GDM1 (cell line): ENCODE results near the gene MTOR.
"Not testable (repeated sequence)": the region's sequence is repeated elsewhere in the genome, so short reads cannot be mapped to it uniquely, and the experiment has no call there.

Experiments used
- DNase-seq: peaks from one replicate; lab custom pipeline; 2025; lab: John Stamatoyannopoulos, UW

Gene MTOR

DNA sequence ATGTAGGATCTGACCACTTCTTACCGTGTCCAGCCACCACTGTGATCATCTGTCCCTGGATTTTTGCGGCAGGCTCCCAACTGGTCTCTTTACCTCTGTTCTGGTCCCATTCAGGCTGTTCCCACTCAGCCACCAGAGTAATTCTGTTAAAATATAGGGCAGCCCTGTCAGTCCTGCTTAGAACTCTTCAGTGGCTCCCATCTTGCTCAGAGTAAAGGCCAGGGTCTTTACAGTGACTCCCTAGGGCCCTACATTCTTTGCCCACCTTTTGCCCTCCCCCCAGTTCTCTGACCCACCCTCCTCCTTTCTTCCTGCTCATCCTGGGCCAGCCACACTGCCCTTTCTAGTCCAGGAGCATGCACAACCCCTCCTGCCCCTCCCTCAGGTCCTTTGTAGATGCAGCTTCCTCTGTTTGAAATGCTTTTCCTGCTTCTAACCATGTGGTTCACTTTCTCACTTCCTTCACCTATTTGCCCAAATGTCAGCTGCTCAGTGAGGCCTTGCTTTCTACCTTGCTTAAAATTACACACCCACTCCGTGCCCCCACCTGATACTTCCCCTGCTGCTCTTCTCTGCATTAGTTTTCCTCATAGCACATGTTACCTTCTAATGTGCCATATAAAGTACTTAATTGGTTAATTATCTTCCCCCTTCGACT lies 18.5 kb upstream of the MTOR start:
- DNase-seq, result peak; percentile 12

DNA sequence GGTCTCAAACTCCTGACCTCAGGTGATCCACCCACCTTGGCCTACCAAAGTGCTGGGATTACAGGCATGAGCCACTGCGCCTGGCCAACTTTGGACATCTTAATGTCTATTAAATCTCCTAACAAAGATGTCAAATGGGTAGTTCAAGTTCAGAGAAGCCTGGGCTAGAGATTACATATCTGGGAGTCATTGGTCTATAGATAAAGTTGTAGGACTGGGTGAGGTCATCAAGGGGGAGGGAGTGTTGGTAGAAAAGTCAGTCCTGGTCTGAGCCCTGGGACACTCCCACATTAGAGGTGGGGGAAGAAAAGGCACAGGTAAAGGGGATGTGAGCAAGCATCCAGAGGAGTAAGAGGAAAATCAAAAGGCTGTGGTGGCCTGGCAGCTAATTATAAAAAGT lies 17.3 kb upstream of the MTOR start:
- DNase-seq, result no peak

DNA sequence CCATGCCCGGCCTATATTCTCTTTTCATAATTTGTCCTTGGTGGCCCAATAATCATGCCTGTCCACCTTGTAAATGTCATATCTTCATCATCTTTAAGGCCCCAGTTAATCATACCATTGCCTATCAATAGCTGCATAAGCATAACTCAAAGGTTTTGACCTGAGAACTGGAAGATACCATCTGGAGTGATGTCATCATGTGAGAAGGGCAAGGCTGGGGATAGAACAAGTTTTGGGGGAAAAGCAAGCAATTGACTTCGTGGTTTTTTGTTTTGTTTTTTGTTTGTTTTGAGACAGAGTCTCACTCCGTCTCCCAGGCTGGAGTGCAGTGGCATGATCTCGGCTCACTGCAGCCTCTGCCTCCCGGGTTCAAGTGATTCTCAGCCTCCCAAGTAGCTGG lies 16.8 kb upstream of the MTOR start:
- DNase-seq, result no peak

DNA sequence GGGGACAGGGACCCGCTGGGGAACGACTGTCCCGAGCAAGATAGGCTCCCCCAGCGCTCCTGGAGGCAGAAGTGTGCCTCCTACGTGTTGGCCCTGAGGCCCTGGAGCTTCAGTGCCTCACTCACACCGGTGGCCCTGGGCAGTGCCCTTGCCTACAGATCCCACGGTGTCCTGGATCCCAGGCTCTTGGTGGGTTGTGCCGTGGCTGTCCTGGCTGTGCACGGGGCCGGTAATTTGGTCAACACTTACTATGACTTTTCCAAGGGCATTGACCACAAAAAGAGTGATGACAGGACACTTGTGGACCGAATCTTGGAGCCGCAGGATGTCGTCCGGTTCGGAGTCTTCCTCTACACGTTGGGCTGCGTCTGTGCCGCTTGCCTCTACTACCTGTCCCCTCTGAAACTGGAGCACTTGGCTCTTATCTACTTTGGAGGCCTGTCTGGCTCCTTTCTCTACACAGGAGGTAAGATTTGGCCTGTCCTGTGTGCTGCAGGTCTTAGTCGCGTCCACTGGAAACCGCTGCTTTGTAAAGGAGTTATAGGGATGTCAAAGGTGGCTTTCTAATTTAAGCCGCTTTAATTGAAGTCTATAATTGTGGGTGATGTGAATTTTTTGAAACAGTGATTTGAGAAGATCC lies 11.4 kb upstream of the MTOR start:
- no peak for DNase-seq

DNA sequence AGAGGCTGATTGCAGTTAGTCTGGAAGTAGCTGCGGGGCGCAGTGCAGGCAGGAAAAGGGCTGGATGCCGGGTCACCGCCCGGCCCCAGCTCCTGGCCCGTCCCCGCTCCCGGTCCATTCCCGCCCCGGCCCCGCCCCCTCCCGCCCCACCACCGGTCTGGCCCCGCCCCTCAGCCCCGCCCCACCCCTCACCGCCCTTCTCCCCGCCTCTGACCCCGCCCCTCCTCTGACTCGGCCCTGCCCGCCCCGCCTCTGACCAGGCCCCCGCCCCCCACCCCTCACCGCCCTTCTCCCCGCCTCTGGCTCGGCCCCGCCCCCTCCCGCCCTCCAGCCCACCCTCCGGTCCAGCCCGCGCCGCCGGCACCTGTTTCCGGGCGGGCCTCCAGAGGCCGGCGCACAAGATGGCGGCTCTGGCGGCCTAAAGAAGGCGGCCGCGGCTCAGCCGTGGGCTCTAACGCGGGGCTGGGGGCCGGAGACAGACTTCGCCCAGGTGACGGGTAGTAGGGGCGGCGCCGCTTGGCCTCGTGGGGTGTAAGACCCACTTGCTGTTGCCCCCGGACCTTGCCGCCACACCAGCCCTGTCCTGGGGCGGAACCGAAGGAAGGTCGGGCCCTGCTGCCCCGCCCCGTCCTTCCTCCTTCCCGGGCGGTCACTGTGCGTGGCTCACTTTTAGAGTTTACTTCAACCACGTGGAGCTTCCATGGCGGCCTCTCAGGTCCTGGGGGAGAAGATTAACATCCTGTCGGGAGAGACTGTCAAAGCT lies 10.7 kb upstream of the MTOR start, which contains the start of gene UBIAD1:
Gene UBIAD1, plus strand, starts transcription at position 367 of the 763 bp plus-strand sequence. Its CDS starts 334 bp downstream, at position 701.
- DNase-seq, result peak; percentile 77

DNA sequence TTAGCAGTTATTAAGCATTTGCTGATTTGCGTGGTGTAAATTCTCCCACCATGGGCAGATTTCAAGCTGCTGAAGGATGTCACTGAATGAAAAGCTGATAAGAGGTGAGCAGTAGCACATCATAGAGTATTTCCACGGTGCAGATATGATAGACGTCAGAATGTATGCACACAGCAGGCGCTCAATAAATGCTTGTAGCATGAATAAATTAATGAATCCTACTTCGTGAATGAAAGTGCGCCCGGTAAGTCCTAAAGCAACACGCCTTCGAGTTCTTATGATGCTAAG lies 10.1 kb upstream of the MTOR start:
- no peak for DNase-seq

DNA sequence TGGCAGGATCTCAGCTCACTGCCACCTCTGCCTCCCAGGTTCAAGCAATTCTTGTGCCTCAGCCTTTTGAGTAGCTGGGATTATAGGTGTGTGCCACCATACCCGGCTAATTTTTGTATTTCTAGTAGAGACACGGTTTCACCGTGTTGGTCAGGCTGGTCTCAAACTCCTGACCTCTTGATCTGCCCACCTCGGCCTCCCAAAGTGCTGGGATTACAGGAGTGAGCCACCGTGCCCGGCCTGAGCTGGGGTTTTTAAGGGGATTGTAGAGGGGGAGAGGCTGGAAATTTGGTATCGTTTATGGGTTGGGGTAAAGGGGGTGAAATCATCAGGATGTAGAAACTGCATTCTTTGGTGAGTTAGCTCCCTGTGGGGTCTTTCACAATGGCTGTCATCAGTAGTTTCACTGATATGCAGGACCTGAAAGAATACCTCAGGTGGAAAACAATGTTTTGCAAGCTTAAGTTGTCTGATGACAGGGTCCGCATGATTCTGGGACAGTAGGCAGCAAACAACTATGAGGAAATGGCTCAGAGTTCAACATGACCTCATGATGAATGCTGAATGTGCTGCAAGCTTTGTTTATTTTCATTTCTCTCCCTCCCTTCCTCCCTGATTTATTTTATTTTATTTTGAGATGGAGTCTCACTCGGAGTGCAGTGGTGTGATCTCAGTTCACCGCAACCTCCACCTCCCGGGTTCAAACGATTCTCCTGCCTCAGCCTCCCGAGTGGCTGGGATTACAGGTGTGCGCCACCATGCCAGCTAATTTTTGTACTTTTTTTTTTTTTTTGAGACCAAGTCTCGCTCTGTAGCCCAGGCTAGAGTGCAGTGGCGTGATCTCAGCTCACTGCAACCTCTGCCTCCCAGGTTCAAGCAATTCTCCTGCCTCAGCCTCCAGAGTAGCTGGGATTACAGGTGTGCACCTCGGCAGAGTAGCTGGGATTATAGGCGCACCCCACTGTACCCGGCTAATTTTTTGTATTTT lies 5.3 kb upstream of the MTOR start:
- not testable (repeated sequence) for DNase-seq

DNA sequence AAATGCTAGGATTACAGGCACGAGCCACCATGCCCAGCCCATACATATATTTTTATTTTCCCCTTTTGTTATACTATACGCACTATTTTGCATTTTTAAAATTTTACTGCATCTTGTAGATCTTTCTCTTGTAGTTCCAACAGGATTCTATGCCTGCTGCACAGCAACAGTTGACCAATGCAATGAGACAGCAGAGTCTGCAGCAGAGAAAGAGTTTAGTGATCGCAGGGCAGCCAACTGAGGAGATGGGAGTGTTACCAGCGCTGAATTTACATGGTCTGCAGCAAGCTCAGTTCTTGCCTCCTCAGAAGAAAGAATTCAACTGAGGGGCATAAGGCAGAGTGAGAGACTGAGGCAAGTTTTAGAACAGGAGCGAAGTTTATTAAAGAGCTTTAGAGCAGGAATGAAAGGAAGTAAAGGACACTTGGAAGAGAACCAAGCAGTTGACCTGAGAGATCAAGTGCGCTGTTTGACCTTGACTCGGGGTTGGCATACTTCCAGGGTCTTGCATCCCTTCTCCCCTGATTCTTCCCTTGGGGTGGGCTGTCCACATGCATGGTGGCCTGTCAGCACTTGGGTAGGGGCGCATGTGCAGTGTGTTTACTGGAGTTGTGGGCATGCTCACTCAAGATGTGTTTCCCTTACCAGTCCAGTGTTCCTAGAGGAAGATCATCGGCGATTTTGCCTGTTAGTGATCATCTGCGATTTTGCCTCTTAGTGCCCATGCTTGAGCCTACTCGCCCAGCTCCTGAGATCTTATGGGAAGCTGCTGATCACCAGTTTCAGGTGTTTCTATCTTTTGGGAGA lies 4.1 kb upstream of the MTOR start:
- DNase-seq, result no peak

DNA sequence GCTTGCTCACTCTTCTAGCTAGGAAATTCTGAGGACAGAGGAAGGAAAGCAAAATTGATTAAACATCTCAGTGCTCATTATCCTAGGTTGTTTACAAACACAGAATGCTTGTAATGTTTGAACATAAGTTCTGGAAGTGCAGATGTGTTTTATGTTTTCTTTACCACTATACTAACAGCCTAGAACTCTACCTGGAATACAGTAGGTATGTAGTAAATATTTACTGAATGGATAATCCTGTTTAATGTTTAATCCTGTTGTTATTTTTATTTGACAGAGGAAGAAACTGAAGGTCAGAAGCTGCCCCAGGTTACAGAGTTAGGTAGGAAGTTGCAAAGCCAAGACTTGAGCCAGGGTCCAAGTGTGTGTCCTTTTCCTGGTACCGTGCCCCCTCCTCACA lies 6.1 kb downstream of the MTOR start:
- DNase-seq, result no peak

DNA sequence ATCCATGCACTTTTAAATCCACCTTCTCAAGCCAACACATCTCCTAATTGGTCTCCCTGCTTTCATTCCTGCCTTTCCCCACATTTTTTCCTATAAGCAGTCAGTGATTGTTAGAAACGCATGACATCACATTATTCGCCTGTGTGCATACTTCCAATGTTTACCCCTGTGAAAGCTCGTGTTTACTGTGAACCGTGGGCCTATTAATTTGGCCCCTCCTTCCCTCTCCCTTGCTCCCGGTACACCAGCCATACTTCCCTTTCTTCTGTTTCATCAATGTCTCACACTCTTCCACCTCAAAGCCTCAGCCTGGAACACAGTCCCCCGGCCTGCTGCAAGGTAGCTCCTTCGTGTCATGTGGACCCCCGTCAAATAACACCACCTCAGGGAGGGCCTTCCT lies 9.1 kb downstream of the MTOR start:
- no peak for DNase-seq

DNA sequence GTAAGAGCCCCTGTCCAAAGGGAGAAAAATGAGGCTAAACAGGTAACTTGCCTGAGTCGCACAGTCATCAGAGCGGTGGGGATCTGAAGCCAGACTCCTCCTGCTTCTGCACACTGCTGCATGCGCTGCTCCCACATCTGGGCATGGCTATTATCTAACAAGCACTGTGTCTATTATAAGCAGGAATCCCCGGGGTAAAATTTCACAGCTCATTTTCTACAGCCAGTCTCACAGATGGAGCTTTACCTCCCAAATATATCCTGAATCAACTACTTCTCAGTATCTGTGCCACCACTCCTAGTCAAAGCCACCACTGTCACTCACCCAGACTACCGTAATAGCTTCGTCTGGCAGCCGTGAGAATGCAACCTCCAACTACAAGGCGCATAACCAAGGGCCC lies 9.8 kb downstream of the MTOR start:
- no peak for DNase-seq

DNA sequence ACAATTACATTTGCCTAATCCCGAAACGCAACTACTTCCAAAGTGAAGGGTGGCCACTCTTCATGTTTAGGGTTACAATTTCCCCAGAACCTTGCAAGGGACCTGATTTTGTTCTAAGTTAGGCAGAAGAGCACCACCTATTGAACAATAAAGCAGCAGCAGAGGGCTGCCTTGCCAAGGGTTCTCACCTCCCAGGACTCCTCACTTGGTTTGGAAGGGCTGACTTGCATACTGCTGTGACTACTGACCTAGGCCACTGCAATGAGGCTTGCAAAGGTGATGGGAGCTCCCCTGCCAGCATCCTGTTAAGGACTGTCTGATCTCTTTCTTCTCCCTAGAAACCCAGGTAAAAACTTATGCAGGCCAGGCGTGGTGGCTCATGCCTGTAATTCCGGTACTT lies 14.2 kb downstream of the MTOR start:
- DNase-seq, result no peak

DNA sequence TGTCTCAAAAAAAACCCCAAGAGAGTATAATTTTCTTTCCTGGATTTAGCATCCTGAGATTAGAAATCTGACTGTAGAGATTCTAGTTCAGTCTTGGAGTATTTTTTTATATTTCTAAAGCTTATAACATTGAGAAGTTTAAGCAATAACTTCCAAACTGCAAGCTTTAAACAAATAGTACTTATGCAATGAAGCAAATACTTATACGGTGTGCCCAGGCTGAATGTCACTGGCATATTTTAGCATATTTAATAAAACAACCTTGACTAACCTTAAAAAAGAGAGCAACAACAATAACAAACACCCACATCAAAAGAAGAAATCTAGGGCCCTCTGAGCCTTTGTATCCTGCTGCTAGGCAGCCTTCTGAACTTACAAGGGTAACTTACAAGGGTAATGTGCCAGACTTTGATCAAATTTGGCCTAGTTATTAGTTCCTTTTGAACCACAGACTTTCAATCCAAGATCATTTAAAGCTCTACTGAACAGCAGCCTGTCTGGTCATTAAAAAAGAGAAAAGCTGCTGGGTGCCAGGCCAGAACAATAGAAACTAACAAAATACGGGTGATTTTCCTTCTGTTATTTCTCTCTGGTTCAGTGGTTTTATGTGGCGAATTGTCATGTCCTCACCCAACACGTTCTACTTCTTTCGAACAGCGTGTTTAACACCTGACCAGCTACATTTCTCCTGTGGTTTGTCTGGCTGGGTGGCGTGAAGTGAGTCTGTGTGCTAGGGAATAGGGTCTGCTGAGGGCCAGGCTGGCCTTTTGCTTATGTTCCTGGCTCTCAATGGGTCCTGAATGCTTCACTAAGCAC lies 16.2 kb downstream of the MTOR start:
- no peak for DNase-seq

DNA sequence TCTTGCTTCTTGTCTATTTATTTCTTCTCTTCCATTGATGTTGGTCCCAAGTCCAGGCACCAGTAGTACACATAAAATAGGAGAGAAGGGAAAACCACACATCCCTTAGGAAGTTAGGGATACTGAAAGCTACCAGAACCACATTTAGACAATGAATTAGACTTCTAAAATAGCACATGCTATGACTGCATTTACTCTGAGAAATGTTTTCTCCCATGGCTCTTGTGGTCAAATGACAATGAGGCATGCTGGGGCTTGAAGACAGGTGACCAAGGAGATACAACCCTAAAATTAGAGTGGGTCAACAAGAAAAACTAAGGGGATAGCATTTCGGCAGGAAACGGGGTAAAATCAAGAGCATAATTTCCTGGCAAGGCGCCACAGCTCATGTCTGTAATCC lies 17.1 kb downstream of the MTOR start:
- DNase-seq, result no peak

DNA sequence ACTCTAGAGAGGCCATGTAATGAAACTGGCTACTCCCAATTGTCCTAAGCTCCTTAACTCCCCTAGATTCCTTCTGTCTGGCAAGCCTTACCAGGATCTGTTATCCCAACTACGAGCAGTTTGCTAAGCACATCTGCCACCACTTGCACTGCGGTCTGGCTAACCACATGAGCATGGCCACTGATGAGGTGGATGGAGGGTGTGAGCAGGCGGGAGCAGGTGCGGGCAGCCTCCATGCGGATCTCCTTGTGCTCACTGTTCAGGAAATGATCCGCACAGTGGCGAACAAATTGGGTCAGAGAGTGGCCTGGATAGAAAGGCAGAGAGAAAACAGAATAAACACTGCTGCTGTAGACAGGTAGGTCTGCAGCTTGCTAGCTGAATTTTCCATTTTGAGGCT lies 24.0 kb downstream of the MTOR start:
- DNase-seq, result no peak

DNA sequence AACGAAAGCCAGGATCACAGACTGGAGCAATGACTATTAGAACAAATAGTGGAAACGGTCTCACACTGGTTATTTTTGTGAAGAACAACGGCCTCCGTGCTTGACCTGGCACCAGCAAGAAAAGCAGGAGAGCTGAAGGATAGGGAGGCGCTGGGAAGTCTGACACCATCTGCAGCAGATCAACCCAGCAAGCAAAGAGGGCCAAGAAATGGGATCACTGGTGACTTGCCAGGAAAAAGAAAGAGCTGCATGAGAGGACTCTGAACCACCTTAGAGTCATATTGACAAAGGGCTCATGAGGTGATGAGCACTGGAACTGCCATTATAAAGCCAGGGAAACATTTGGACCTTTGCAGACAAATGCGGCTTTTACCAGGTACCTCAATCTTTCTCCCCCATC lies 25.0 kb downstream of the MTOR start:
- no peak for DNase-seq

DNA sequence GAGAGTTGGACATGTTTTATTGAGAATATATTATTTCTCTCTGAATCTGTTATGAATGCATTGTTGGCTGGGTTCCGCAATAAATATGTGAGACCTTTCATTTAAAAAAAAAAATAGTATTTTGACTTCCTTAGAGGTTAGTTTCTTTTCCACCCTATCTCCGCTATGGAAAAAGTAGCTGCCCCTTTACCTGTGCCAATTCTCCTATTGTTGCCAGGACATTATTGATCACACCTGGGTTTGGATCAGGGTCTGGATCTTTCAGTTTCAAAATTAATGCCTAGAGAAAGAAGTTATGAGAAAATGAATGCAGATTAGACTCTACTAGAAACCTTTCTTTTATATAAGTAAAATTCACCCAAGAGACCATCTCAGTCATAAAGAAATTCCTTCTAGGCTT lies 29.1 kb downstream of the MTOR start:
- DNase-seq, result no peak

DNA sequence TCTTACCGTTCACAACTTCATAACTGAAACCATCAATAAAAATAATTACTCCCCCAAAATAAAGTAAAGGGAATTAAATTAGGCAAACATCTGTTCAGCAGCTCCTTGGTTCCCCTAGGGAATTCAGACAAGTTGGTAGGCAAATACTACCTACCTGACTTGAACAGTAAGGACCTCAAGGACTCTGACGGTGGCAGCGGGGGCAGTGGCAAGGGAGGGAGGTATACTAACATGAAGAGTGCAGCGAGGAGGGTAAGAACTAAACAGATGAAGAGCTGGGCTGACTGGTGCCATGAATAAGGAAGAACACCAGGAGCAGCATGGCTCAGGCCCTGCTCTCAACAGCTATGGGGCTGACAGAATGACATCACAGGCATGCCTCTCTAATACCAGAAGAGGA lies 33.1 kb downstream of the MTOR start:
- DNase-seq, result no peak

DNA sequence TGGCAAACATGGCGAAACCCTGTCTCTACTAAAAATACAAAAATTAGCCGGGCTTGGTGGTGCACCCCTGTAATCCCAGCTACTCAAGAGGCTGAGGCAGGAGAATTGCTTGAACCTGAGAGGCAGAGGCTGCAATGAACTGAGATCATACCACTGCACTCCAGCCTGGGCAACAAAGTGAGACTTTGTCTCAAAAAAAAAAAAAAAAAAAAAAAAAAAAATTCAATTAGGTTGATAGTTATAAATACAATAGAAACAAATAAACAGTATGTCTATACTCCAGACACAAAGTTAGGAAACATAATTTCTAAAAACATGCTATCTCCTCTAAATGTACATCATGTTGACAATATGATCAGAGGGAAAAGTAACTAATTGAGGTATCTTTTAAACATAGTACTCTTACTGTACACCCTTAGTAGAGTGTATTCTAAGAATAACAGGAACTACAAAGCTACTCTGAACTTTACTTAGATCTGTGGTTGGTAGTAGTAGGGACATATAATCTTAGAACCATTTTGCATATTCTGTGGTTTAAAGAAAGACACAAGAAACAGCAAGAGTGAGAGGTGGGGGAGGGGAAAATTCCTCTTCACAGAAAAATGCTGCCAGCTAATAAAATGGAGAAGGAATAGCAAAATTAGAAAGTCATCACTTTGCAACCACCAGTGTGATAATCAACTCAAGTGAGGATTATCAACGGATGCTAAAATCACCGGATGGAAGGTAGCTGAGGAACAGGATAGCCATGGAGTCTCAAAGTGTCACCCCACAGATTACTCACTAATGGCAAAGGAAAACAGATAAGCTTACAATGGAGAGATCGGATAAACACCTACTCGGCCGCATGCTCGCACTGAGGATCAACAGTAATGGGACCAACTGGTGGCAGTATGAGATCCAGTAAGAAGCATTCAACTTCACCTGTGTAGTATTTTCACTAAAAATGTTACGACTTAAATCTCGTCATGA lies 35.0 kb downstream of the MTOR start:
- DNase-seq, result no peak
